Astrocyte (in vitro differentiated cells and primary cell): ENCODE results near the gene SGPL1. TPM values are rescaled to one million over a fixed set of nuclear protein-coding genes. Genes with fewer than 3 reads are reported as not detected.

ENCODE experiments used
- DNase-seq: peaks from one replicate; pipeline ENCODE4 v3.0.0-alpha.2; 2010; ENCODE audit warnings: low read depth
- FAIRE-seq: peaks from 2 replicates; lab custom pipeline; 2011; peaks lifted over from hg19 to GRCh38; lab: Jason Lieb, UNC
- H2AFZ ChIP-seq: 2 replicates; pipeline ENCODE4 v1.6.0; 2012; ENCODE audit warnings: low read depth, low read length, inconsistent platforms
- H3K27ac ChIP-seq: 2 replicates; pipeline ENCODE4 v1.5.1; 2011; ENCODE audit warnings: low read depth, low read length, inconsistent platforms
- H3K27me3 ChIP-seq: 2 replicates; pipeline ENCODE4 v1.6.0; 2011; ENCODE audit warnings: low read length, inconsistent platforms; ENCODE audit not compliant: insufficient read depth
- H3K36me3 ChIP-seq: 2 replicates; pipeline ENCODE4 v1.5.1; 2011; ENCODE audit warnings: low read length, inconsistent platforms; ENCODE audit not compliant: insufficient read depth
- H3K4me1 ChIP-seq: 2 replicates; pipeline ENCODE4 v1.5.1; 2011; ENCODE audit warnings: low read length, inconsistent platforms; ENCODE audit not compliant: insufficient read depth
- H3K4me2 ChIP-seq: 2 replicates; pipeline ENCODE4 v1.6.0; 2012; ENCODE audit warnings: low read length, inconsistent platforms
- H3K4me3 ChIP-seq: 2 replicates; pipeline ENCODE4 v1.5.1; 2011; ENCODE audit warnings: low read depth, mild to moderate bottlenecking, low read length, inconsistent platforms; ENCODE audit not compliant: insufficient read depth
- H3K79me2 ChIP-seq: 2 replicates; pipeline ENCODE4 v1.6.0; 2012; ENCODE audit warnings: mild to moderate bottlenecking, low read length, inconsistent platforms; ENCODE audit not compliant: insufficient read depth
- H3K9ac ChIP-seq: 2 replicates; pipeline ENCODE4 v1.6.0; 2012; ENCODE audit warnings: mild to moderate bottlenecking, low read length, inconsistent platforms
- H3K9me3 ChIP-seq: 2 replicates; pipeline ENCODE4 v1.5.1; 2012; ENCODE audit warnings: low read depth, mild to moderate bottlenecking, low read length, inconsistent platforms; ENCODE audit not compliant: insufficient read depth
- H4K20me1 ChIP-seq: 2 replicates; pipeline ENCODE4 v1.6.0; 2012; ENCODE audit warnings: low read length, inconsistent platforms; ENCODE audit not compliant: insufficient read depth
- H3K27ac Mint-ChIP-seq: one replicate; pipeline ENCODE4 v1.8.0; 2021; ENCODE audit warnings: mild to moderate bottlenecking, mixed read lengths; ENCODE audit not compliant: unreplicated experiment
- H3K27me3 Mint-ChIP-seq: one replicate; pipeline ENCODE4 v1.8.0; 2021; ENCODE audit warnings: low read depth, mixed read lengths; ENCODE audit not compliant: unreplicated experiment
- H3K36me3 Mint-ChIP-seq: one replicate; pipeline ENCODE4 v1.8.0; 2021; ENCODE audit warnings: low read depth, mixed read lengths; ENCODE audit not compliant: unreplicated experiment
- H3K4me1 Mint-ChIP-seq: one replicate; pipeline ENCODE4 v1.8.0; 2021; ENCODE audit warnings: low read depth, mixed read lengths; ENCODE audit not compliant: unreplicated experiment
- H3K4me3 Mint-ChIP-seq: one replicate; pipeline ENCODE4 v1.8.0; 2021; ENCODE audit warnings: mild to moderate bottlenecking, moderate library complexity, mixed read lengths; ENCODE audit not compliant: unreplicated experiment
- H3K9me3 Mint-ChIP-seq: one replicate; pipeline ENCODE4 v1.8.0; 2021; ENCODE audit warnings: mild to moderate bottlenecking, mixed read lengths; ENCODE audit not compliant: unreplicated experiment
- CTCF ChIP-seq: IDR thresholded peaks from 2 replicates; pipeline ENCODE4 v1.5.1; 2011; ENCODE audit warnings: low read depth, mild to moderate bottlenecking, inconsistent platforms, low read length, moderate library complexity; ENCODE audit not compliant: insufficient read depth
- EZH2 ChIP-seq: IDR thresholded peaks from 2 replicates; pipeline ENCODE4 v1.6.1; 2012; ENCODE audit warnings: mild to moderate bottlenecking, low read length, inconsistent platforms; ENCODE audit not compliant: insufficient read depth
- total RNA-seq: library from RNA; stranded (reverse); gene quantifications from 2 replicates; pipeline ENCODE4 v1.2.1, GENCODE V29; 2021

SGPL1 gene
- total RNA-seq, 1 donor from 2014 or later: 101 TPM

- Mint-ChIP-seq H3K27ac (no peak overlapping the region), H3K9me3 (no peaks in the 10 kb centered on the region), H3K36me3 (no peaks in the 10 kb centered on the region), H3K4me1 (no peaks in the 10 kb centered on the region), H3K27me3 (peaks cover 34% of the 10 kb centered on the region), H3K4me3 (no peak overlapping the region)
- Histone ChIP-seq H3K4me2 (no peak overlapping the region), H3K27me3 (peaks cover 2% of the 10 kb centered on the region), H3K9me3 (no peaks in the 10 kb centered on the region), H3K4me3 (no peak overlapping the region), H3K79me2 (no peaks in the 10 kb centered on the region), H4K20me1 (no peaks in the 10 kb centered on the region), H3K27ac (no peak overlapping the region), H3K9ac (no peak overlapping the region), H2AFZ (no peak overlapping the region), H3K36me3 (no peaks in the 10 kb centered on the region), H3K4me1 (no peaks in the 10 kb centered on the region)
- no peak for FAIRE-seq
- TF ChIP-seq EZH2 (no peak), CTCF (no peak)
- no peak for DNase-seq
These were observed 40.7 kb upstream of the SGPL1 start for GRCh38 chr10:70774810-70775678.

DNA sequence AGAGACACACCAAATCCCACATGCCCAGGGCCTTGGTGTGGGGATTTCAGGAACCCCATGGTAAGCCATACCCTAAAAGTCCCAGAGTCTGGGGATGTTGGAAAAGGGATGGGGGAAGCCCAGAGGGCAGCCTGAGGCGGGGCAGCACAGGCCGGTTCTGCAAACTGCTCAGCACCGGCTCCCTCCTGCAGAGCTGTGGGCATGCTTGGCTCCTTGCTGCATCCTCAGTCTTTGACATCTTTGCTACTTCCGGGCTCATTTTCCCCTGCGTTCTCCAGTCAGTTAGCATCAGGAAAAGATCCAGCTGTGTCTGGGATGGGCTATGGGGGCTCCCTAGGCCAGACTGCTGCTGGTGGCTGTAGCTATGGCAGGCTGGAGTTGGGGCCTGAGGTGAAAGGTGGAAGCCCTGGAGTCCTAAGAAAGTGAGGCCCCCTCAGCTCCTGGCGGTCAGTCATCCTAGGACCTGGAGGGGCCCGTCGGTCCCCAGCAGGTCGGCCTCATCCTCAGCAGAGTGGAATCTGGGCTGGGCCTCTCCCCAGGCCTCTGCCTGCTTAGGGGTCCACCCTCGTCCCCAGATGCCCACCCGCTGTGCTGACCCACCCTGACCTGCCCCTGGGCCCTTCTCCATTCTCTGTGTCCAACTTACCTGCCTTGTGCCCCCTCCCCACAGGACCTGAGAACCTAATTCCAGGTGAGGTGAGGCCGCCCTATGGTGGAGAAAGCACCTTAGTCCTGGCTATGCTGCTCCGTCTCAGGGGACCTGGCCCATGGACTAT lies 39.9 kb upstream of the SGPL1 start:
- Histone ChIP-seq H3K4me3 (no peak overlapping the region), H3K79me2 (no peaks in the 10 kb centered on the region), H3K27me3 (no peaks in the 10 kb centered on the region), H3K9me3 (no peaks in the 10 kb centered on the region), H2AFZ (no peak overlapping the region), H3K9ac (no peak overlapping the region), H3K27ac (no peak overlapping the region), H3K36me3 (no peaks in the 10 kb centered on the region), H4K20me1 (no peaks in the 10 kb centered on the region), H3K4me2 (no peak overlapping the region), H3K4me1 (no peaks in the 10 kb centered on the region)
- no peak overlapping the region for H3K4me3 Mint-ChIP-seq
- H3K27ac Mint-ChIP-seq: no peak overlapping the region
- no peak for DNase-seq
- no peaks in the 10 kb centered on the region for H3K9me3 Mint-ChIP-seq
- H3K27me3 Mint-ChIP-seq: peaks cover 40% of the 10 kb centered on the region
- no peaks in the 10 kb centered on the region for H3K4me1 Mint-ChIP-seq
- no peak for FAIRE-seq
- TF ChIP-seq EZH2: no peak
- no peak for TF ChIP-seq CTCF
- no peaks in the 10 kb centered on the region for H3K36me3 Mint-ChIP-seq
